NT2/D1 (cell line): ENCODE measurements around the gene DAD1.
"Not testable (repeated sequence)": the region's sequence is repeated elsewhere in the genome, so short reads cannot be mapped to it uniquely, and the experiment has no call there.

Source experiments
- DNase-seq: peaks from one replicate; pipeline ENCODE4 v3.0.0-alpha.2; 2011; ENCODE audit warnings: low read depth, low spot score
- H3K27me3 ChIP-seq: 2 replicates; pipeline ENCODE4 v1.6.0; 2011; ENCODE audit warnings: mild to moderate bottlenecking; ENCODE audit not compliant: insufficient read length, insufficient read depth
- H3K36me3 ChIP-seq: 2 replicates; pipeline ENCODE4 v1.6.1; 2011; ENCODE audit warnings: mild to moderate bottlenecking, low read length, mixed read lengths; ENCODE audit not compliant: insufficient read depth, insufficient read length
- H3K4me1 ChIP-seq: 2 replicates; pipeline ENCODE4 v1.5.1; 2011; ENCODE audit not compliant: insufficient read depth, insufficient read length
- H3K4me3 ChIP-seq: 2 replicates; pipeline ENCODE4 v1.5.1; 2011; ENCODE audit warnings: low read depth; ENCODE audit not compliant: insufficient read length
- H3K9ac ChIP-seq: 2 replicates; pipeline ENCODE4 v1.6.0; 2011; ENCODE audit warnings: low read depth; ENCODE audit not compliant: insufficient read length
- H3K9me3 ChIP-seq: 2 replicates; pipeline ENCODE4 v1.5.1; 2011; ENCODE audit warnings: mild to moderate bottlenecking, low read length; ENCODE audit not compliant: insufficient read depth
- SUZ12 ChIP-seq: IDR thresholded peaks from 2 replicates; pipeline ENCODE4 v1.6.1; 2011; ENCODE audit not compliant: insufficient read length, insufficient read depth; ENCODE audit errors: extremely low read depth
- YY1 ChIP-seq: IDR thresholded peaks from 2 replicates; pipeline ENCODE4 v1.6.1; 2011; ENCODE audit not compliant: insufficient read length, insufficient read depth
- ZNF274 ChIP-seq: IDR thresholded peaks from 2 replicates; pipeline ENCODE4 v1.6.1; 2011; ENCODE audit warnings: mild to moderate bottlenecking, low read depth, low read length

DAD1 gene

DNA sequence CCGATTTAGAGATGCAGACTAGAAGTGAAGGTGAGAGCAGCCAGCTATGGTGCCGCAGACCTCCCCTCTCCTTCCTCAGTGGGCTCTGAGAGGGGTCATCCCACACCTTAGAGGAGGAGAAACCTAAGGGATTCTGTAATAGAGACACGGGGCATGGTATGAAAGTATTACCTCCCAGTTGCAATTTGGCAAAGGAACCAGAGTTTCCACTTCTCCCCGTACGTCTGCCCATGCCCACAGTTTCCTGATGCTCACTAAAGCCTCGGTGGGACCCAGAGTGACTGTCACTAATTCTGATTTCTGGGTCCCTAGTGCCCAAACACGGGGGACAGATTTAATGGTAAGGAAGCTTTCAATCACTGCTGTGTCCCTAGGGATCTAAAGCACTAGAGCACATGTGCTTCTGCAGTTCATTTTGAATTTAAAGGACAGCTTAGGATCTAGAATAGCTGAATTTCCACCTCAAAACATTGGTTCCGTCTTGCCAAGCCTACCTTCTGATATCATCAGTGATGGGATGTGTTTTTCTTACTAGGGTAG lies 44.1 kb downstream of the DAD1 start:
- Histone ChIP-seq H3K9ac (no peak overlapping the region), H3K4me1 (peaks cover 8% of the 10 kb centered on the region), H3K4me3 (no peak overlapping the region), H3K36me3 (no peaks in the 10 kb centered on the region), H3K27me3 (no peaks in the 10 kb centered on the region), H3K9me3 (no peaks in the 10 kb centered on the region)
- TF ChIP-seq ZNF274 (no peak), YY1 (no peak), SUZ12 (no peak)
- DNase-seq: no peak

DNA sequence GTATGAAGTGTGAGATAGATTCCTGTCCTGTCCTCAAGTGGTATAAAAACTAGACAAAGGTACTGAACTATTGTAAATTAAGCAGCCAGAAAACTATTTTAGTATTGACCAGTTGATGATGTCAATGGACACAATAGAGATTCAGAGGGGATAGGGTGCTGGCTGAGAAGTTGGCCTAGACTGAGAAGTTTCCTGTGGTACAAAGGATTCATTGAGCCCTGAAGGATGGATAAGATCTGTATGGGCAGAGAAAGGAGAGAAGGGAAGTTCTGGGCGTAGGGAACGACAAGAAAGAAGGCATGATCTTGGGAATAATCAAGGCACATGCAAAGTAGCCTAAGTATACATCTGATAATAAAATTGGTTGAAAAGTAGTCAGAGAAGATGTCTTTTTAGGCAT lies 44.6 kb downstream of the DAD1 start:
- DNase-seq: no peak
- Histone ChIP-seq H3K36me3 (no peaks in the 10 kb centered on the region), H3K9ac (no peak overlapping the region), H3K4me1 (peaks cover 8% of the 10 kb centered on the region), H3K9me3 (no peaks in the 10 kb centered on the region), H3K4me3 (no peak overlapping the region), H3K27me3 (no peaks in the 10 kb centered on the region)
- TF ChIP-seq YY1 (no peak), ZNF274 (no peak), SUZ12 (no peak)

DNA sequence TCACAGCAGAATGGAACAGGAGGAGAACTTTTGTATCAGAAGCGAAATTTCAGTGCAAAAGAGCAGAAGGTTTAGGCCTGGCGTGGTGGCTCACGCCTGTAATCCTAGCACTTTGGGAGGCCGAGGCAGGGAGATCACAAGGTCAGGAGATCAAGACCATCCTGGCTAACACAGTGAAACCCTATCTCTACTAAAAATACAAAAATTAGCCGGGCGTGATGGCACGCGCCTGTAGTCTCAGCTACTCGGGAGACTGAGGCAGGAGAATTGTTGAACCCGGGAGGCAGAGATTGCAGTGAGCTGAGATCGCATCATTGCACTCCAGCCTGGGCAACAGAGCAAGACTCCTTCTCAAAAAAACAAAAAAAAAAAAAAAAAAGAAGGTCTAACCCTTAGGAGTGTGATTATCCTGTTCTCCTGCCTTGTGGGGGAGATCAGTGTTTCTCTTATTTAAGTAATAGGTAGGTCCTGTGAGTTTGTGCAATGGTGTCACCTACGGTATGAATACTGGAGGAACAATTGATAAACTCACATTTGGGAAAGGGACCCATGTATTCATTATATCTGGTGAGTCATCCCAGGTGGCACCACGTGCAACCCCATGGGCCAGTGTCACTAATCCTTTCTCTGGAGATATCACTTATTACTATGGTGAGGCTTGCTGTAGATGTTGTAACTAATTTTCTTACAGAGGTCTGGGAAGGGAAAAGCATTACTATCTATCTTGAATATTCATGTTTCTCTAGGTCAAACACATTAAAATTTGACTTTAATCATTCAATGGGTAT lies 45.3 kb downstream of the DAD1 start:
- H3K9ac ChIP-seq, H3K4me1 ChIP-seq, H3K4me3 ChIP-seq, H3K27me3 ChIP-seq, H3K36me3 ChIP-seq, H3K9me3 ChIP-seq, DNase-seq: not testable (repeated sequence)

DNA sequence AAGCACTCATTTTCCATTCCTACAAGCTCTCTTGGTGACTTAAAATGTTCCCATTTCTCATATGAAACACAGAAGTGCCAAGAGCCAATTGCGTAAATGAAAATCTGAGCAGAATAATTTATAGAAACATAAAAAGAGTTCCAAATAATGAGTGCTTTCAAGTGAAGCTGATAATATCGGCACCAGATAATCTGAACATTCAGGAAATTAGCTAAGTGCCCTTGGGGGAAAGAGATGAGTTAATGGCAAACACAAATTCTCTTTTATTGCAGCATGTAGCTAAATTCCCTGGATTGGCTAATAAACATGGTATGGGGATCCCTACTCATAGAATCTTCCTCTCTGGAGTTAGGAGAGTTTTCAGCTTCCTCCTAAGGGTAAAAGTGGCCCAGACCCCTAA lies 46.7 kb downstream of the DAD1 start:
- Histone ChIP-seq H3K4me3 (no peak overlapping the region), H3K36me3 (no peaks in the 10 kb centered on the region), H3K4me1 (peaks cover 4% of the 10 kb centered on the region), H3K9me3 (peaks cover 7% of the 10 kb centered on the region; the same call in 1 of the 2 replicates), H3K27me3 (no peaks in the 10 kb centered on the region), H3K9ac (no peak overlapping the region)
- no peak for DNase-seq
- no peak for TF ChIP-seq ZNF274
- no peak for TF ChIP-seq YY1
- no peak for TF ChIP-seq SUZ12

DNA sequence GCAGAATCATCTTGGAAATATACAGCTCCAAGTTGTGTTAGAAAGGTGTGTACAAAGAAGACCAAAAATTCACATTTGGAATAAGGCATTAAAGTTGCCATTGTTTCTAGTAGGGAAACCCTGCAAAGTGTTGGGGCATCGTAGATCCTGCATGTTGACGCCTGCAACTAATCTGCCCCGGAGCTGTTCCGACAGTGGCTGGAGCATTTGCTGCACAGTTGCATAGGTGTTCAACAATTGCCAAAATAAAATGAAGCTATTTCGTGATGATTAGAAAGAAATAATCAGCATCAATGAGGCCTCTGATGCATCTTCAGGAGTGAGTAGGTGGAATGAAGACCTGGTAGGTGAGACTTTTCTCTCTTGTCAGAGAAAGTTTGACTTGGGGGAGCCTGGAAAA lies 47.3 kb downstream of the DAD1 start:
- H3K9ac ChIP-seq: no peak overlapping the region
- peaks cover 9% of the 10 kb centered on the region; the same call in 1 of the 2 replicates for H3K9me3 ChIP-seq
- no peaks in the 10 kb centered on the region for H3K27me3 ChIP-seq
- no peaks in the 10 kb centered on the region for H3K36me3 ChIP-seq
- no peak for TF ChIP-seq ZNF274
- TF ChIP-seq SUZ12: no peak
- no peak for TF ChIP-seq YY1
- DNase-seq: no peak
- no peak overlapping the region for H3K4me3 ChIP-seq
- peaks cover 4% of the 10 kb centered on the region for H3K4me1 ChIP-seq

DNA sequence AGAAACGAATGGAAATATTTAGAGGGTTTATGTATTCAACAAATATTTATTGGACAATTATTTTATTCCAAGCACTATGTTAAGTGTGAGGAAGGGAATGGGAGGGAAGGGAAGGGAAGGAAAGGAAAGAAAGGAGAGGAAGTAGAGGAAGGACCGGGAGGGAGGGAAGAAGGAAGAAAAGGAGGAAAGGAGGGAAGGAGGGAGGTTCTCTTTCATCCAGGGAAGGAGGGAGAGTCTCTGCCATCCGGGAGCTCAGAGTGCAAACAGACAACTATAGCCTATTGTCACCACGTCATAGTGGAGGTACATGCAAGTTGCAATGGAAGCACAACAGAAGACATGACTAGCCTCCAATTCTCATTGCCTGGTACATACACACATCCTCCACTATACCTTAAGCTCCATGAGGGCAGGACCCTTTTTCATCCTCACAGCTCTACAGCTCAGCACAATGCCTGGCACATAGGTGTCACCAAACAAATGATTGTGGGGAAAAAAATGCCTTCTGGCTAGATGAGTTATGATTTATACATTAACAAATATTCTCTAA lies 48.1 kb downstream of the DAD1 start:
- no peaks in the 10 kb centered on the region for H3K36me3 ChIP-seq

DNA sequence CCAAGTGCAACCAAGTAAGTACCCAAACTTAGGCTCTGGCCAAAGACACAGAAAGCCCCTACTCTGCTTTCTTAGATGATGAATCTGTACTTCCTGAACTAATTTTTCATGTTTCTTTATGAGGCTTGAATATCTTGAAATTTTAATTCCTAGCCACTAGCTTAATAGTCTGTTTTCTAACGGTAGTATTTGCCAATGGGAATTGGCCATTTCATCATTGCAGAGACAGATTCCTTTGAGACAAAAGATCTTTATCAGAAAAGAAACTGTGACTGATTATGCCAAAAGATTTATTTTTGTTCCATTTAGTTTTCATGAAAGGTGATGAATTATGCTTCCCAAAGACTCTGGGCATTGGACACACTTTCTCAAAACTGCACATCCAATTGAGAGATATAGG lies 48.7 kb downstream of the DAD1 start:
- H3K4me1 ChIP-seq: no peaks in the 10 kb centered on the region
- no peaks in the 10 kb centered on the region for H3K27me3 ChIP-seq
- DNase-seq: no peak
- H3K36me3 ChIP-seq: no peaks in the 10 kb centered on the region
- H3K4me3 ChIP-seq: no peak overlapping the region
- H3K9me3 ChIP-seq: peaks cover 9% of the 10 kb centered on the region; the same call in 1 of the 2 replicates
- TF ChIP-seq ZNF274: no peak
- no peak for TF ChIP-seq YY1
- TF ChIP-seq SUZ12: no peak
- H3K9ac ChIP-seq: no peak overlapping the region

More for the DNA sequence above, 48.1 kb downstream of the DAD1 start:
- Histone ChIP-seq H3K4me1 (peaks cover under 1% of the 10 kb centered on the region), H3K4me3 (no peak overlapping the region), H3K27me3 (no peaks in the 10 kb centered on the region), H3K9ac (no peak overlapping the region), H3K9me3 (peaks cover 9% of the 10 kb centered on the region; the same call in 1 of the 2 replicates)
- DNase-seq: no peak
- TF ChIP-seq SUZ12 (no peak), ZNF274 (no peak), YY1 (no peak)
